ENCODE measurements around the gene TOR4A. TPM values are rescaled to one million over a fixed set of nuclear protein-coding genes. Genes with fewer than 3 reads are reported as not detected.

Gene TOR4A
- 8.6 and 13.4 TPM in 2 replicates for total RNA-seq

GRCh38 chr9:137277329-137278041, at the start of gene TOR4A:
Gene TOR4A, plus strand, starts transcription at chr9:137277726. Its CDS starts 964 bp downstream, at chr9:137278690.

GRCh38 chr9:137230705-137231371, 46.7 kb upstream of the TOR4A start, which contains the start of gene SLC34A3:
Gene SLC34A3, plus strand, starts transcription at chr9:137230901. Its CDS starts 802 bp downstream, at chr9:137231703.

GRCh38 chr9:137240841-137241489, 36.6 kb upstream of the TOR4A start, which contains the start of gene TUBB4B:
Gene TUBB4B, plus strand, starts transcription at chr9:137241287. Its CDS starts 74 bp downstream, at chr9:137241361.

GRCh38 chr9:137251194-137251461, 26.4 kb upstream of the TOR4A start, which contains the start of gene STPG3:
Gene STPG3, plus strand, starts transcription at chr9:137251286. Its CDS starts 1 bp downstream, at chr9:137251287.

GRCh38 chr9:137254624-137255447, 22.7 kb upstream of the TOR4A start, which contains the start of gene NELFB:
Gene NELFB, plus strand, starts transcription at chr9:137255327.

GRCh38 chr9:137302118-137302448, 24.6 kb downstream of the TOR4A start, which contains the start of gene NRARP:
Gene NRARP, minus strand, starts transcription at chr9:137302271. Its CDS starts 343 bp downstream, at chr9:137301928.

Other genes with a start within 250 kb of the TOR4A start
- gene ABCA2, start 249.5 kb upstream of the TOR4A start, total RNA-seq, result 16.3 and 17.5 TPM in 2 replicates
- not detected in 2 replicates for gene FUT7, start 245.6 kb upstream of the TOR4A start, total RNA-seq
- gene NPDC1, start 231.5 kb upstream of the TOR4A start, total RNA-seq, result 20.0 and 20.1 TPM in 2 replicates
- not detected in 2 replicates for gene ENTPD2, start 223.7 kb upstream of the TOR4A start, total RNA-seq
- gene SAPCD2, start 207.2 kb upstream of the TOR4A start, total RNA-seq, result 2.9 and 4.0 TPM in 2 replicates
- 15.6 and 22.1 TPM in 2 replicates for gene UAP1L1, start 200.2 kb upstream of the TOR4A start, total RNA-seq
- 60.6 and 60.9 TPM in 2 replicates for gene MAN1B1, start 190.7 kb upstream of the TOR4A start, total RNA-seq
- gene DPP7, start 163.0 kb upstream of the TOR4A start, total RNA-seq, result 66.0 and 68.3 TPM in 2 replicates
- gene GRIN1, start 138.6 kb upstream of the TOR4A start, total RNA-seq, result under 0.01 TPM in 1 of 2 replicates, not detected in the other
- gene LRRC26, start 107.7 kb upstream of the TOR4A start, total RNA-seq, result not detected in 2 replicates
- gene TMEM210, start 105.7 kb upstream of the TOR4A start, total RNA-seq, result not detected in 2 replicates
- gene ANAPC2, start 89.2 kb upstream of the TOR4A start, total RNA-seq, result 21.9 and 24.7 TPM in 2 replicates
- 41.7 and 44.6 TPM in 2 replicates for gene SSNA1, start 89.0 kb upstream of the TOR4A start, total RNA-seq
- gene TPRN, start 77.0 kb upstream of the TOR4A start, total RNA-seq, result 5.4 and 6.1 TPM in 2 replicates
- 29.0 and 29.4 TPM in 2 replicates for gene TMEM203, start 72.1 kb upstream of the TOR4A start, total RNA-seq
- 4.0 and 4.1 TPM in 2 replicates for gene NDOR1, start 72.0 kb upstream of the TOR4A start, total RNA-seq
- gene RNF208, start 55.5 kb upstream of the TOR4A start, total RNA-seq, result 0.39 TPM in 1 of 2 replicates, not detected in the other
- gene CYSRT1, start 52.6 kb upstream of the TOR4A start, total RNA-seq, result 0.52 and 0.76 TPM in 2 replicates
- gene RNF224, start 50.2 kb upstream of the TOR4A start, total RNA-seq, result not detected in 2 replicates
- not detected in 2 replicates for gene SLC34A3, start 46.8 kb upstream of the TOR4A start, total RNA-seq
- gene TUBB4B, start 36.4 kb upstream of the TOR4A start, total RNA-seq, result 114 and 130 TPM in 2 replicates
- not detected in 2 replicates for gene STPG3, start 26.4 kb upstream of the TOR4A start, total RNA-seq
- 37.6 and 40.1 TPM in 2 replicates for gene NELFB, start 22.4 kb upstream of the TOR4A start, total RNA-seq
- 0.13 and 0.22 TPM in 2 replicates for gene NRARP, start 24.5 kb downstream of the TOR4A start, total RNA-seq
- 6.3 and 7.6 TPM in 2 replicates for gene EXD3, start 145.4 kb downstream of the TOR4A start, total RNA-seq
- gene NOXA1, start 145.7 kb downstream of the TOR4A start, total RNA-seq, result 0.39 and 0.65 TPM in 2 replicates
- not detected in 2 replicates for gene ENTPD8, start 163.6 kb downstream of the TOR4A start, total RNA-seq
- gene NSMF, start 181.6 kb downstream of the TOR4A start, total RNA-seq, result 22.7 and 27.0 TPM in 2 replicates